Erythroblast (primary cell): ENCODE measurements around the gene DOCK4.

ENCODE experiments used
- DNase-seq, 2 experiments: peaks; one replicate each; lab custom pipeline; 2025; lab: John Stamatoyannopoulos, UW
- GATA1 ChIP-seq: IDR thresholded peaks from 2 replicates; pipeline ENCODE4 v1.6.1; 2011; ENCODE audit warnings: low read depth, mild to moderate bottlenecking, control low read depth, low read length, moderate library complexity
- POLR2A ChIP-seq: IDR thresholded peaks from 2 replicates; pipeline ENCODE4 v1.6.1; 2011; ENCODE audit warnings: mild to moderate bottlenecking, low read length

The DOCK4 gene

DNA sequence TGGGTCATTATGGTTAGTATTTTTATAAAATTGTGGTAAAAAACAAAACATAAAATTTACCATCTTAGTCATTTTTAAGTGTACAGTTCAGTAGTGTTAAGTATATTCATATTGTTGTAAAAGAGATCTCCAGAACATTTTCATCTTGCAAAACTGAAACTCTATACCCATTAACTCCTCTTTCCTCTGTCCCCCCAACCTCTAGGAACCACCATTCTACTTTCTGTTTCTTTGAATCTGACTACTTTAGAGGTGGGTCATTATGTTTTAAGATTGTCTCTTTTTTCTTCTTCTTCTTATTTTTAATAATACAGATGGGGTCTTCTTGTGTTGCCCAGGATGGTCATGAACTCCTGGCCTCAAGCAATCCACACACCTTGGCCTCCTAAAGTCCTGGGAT is 84.1 kb downstream of the DOCK4 start:
- TF ChIP-seq POLR2A (no peak), GATA1 (no peak)
- DNase-seq: no peak

DNA sequence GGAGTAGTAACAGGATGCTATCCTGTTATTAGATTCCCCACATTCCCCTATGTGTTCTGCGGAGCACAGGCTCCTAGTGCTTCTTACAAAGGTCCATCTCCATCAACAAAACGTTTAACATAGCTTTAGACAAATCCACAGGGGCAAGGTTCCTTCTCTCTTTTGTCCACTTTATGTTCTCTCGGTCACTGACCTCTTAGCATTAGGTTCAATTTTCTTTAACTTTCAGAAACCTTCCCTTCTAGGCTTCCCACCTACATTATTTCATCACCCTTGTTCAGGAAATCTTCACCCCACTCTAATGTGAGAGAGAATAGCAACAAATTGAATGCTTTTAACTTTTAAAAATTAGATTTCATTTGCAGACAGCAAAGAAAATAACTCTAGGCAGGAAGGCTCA is 84.9 kb downstream of the DOCK4 start:
- no peak for TF ChIP-seq GATA1
- no peak for TF ChIP-seq POLR2A
- DNase-seq: no peak

DNA sequence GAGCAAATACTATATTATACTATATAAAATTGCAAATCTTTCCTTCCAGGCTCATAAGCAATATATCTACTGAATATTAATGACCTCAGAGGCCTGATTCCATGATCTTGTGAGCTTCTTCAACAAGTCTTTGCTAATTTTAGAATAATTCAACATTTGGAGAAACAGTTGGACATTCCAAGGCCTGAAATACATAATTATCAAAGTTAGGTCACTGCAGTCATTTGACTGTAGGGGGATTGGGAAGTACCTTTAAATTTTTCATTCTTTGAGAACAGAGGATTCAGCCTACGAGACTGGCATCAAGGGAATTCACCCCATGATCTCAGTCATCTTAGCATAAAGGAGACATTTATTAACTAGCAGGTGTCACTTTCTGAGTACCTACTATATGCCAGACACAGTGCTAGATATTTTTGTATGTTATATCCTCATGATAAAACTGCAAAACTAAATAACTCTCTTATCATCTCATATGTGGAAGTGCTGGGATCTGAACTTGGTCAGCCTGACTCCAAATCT is 85.4 kb downstream of the DOCK4 start:
- DNase-seq: no peak

DNA sequence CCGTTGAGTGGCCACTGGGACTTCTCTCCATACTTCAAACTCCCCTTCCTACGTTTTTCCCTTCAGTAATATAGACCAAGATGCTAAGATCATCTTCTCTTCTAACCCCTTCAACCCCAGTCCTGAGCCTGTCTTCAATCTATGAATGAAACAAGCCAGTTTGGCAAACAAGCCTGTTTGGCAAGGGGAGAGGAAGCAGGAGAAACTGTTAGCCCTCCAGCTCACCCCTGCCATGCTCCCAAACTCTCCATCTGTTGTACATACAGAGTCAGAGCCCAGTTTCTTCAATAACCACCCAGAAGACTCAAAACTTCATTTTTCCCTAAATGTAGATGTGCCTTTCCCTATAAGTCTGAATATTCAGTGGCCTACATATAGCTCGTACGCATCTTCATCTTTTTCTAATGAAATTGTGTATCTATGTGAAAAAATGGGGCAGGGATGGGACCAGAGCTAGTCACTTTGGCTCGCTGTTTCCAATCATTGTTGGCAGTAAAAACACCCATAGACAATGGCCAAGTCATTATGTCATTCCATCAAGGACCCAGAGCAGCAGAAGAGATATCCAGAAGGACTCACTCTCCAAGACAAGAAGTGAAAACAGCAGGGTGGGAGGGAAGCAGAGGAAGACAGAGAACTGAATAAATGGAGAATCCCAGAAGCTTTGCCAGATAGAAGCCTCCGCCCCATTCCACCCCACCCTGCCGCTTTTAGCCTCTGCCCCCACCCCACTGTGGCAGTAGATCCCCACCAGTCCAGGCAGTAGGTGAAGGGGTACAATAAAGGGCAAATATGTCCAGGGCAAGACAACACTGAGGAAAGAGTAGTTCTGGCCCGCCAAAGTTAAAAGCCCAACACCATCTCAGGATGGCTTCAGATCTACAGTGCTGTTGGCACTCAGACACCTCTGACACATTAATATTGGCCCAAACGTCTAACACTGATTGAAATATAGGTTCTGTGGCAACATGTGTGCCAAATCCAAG is 87.3 kb downstream of the DOCK4 start:
- DNase-seq: no peak
- TF ChIP-seq GATA1: no peak
- no peak for TF ChIP-seq POLR2A

More for the DNA sequence above, 85.4 kb downstream of the DOCK4 start:
- no peak for TF ChIP-seq GATA1
- no peak for TF ChIP-seq POLR2A

DNA sequence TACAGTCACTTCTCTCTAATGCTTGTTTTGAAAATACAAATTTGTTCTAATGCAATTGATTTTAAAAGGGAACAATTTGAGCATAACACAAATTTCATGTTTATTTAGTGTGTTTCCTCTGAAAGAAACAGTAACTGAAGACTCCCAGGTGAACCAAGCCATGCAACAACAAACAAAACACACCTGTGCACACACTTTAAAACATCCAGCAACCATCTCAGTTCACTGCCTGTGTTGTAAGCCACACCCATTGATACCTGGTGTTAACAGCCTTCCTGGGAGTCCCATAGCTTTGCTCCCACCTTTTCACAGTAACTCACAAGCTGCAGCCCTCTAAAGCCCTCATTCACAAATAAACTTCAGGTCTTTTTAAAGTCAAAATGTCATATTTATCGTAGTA is 89.3 kb downstream of the DOCK4 start:
- no peak for DNase-seq
- TF ChIP-seq GATA1 (no peak), POLR2A (no peak)

DNA sequence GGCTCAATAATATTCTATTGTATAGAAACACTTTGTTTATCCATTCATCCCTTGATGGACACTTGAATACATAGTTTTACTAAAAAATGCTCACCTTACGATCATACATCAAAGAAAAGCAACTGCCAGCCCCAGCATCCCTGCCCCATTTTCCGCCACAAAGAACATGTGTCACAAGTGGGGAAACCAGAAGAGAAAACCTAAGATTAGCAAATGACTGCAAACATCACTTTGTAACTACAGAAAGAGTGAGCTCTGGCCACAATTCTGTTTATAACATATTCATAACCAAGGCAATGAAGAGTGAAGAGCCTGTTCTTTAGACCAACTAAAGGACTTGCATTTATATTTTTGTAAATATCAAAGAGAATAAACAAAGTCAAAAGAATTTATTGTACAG is 89.8 kb downstream of the DOCK4 start:
- DNase-seq: no peak
- no peak for TF ChIP-seq POLR2A
- no peak for TF ChIP-seq GATA1

DNA sequence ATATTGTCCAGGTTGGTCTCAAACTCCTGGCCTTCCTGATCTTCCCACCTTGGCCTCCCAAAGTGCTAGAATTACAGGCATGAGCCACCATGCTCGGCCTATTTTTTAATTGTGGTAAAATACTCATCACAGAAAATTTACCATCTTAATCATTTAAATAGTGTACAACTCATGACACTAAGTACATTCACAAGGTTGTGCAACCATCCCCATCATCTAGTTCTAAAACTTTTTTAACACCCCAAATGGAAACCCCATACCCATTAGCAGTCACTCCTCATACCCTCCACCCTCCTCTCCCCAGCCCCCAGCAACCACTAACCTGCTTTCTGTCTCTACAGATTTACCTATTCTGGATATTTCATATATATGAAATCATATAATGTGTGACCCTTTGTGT is 90.3 kb downstream of the DOCK4 start:
- no peak for TF ChIP-seq POLR2A
- TF ChIP-seq GATA1: no peak
- DNase-seq: no peak

DNA sequence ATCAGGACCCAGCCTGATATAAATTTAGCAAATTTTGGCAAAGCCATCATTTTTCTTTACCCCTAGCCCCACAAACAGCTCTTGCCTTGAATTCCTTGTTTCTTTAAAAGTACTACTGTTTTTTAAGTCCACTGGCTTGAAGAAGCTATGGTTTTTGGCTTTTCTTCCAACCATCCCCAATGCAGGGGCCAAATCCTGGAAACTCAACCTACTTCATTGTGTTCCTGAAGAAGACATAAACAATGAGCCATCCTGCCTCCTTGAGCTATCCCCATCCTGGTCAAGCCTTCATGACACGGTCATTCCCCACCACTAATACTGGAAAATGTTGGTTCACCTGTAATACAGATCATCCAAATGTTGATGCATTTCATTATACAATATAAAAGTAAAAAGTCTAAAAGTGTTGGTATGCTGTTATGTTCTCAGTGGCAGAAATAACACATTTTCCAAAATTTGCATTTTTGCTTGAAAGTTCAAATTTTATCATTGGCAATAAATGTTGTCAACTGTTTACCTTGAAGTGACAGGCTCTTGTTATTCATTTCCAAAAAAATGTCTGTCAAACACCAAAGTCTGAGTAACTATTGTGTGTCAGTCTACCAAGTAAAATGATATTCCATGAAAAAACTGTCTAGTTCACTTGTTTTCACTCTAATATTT is 92.2 kb downstream of the DOCK4 start:
- DNase-seq: no peak
- TF ChIP-seq GATA1: no peak
- no peak for TF ChIP-seq POLR2A

DNA sequence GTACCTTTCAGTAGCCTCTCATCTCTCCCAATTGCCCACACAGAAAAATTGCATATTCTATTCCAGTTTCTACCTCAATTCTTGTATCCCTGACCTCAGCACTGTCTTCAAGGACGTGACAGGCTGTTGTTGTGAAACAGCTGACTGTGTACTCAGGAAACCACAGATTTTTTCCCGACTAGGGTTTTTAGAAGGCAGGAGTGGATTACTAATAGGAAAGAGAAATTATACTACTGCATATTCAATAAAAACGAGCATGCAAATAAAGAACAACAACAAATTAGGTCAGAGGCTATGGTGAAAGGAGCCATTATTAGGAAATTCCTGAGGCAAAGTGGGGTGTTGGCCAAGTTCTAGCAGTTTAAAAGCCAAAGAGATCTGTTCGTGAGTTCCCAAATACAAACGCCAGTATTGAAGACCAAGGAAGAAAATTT is 93.4 kb downstream of the DOCK4 start:
- TF ChIP-seq POLR2A: no peak
- TF ChIP-seq GATA1: no peak
- DNase-seq: no peak

DNA sequence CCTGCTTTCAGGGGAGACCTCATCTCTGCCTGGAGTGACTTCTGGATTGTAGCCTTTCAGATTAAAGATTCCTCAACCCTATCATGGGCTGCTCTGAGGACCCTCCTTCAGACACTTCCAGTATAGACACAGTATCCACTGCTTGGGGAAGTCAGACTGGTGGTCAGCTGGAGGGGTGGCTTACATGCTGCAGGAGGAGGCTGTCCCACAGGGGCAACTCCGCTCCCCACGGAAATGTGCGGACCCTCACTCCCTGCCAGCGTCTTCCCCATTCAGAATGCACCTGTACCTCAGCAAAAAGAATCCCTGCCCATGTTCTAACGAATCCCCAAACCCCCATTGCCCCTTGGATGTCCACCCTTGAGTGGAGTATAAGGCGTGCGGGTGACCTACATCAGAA is 95.5 kb downstream of the DOCK4 start:
- no peak for TF ChIP-seq POLR2A
- no peak for TF ChIP-seq GATA1
- no peak for DNase-seq

DNA sequence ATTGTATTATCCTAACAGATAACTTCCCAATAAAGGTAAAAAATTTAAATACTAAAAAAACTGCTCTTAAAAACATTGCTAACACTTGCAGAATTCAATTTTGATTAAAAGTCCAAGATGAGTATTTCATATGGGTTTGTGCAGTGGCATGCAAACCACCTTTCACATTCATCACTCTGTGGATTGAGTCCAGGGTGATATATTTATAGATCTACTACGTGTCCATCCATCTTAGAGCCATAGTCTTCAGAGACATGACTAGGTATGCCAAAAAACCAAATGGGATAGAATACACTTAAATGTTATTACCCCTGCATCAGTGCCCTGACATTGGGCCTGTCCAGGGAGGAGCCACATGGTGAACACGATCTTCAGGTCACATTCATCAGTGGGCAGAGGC is 96.0 kb downstream of the DOCK4 start:
- TF ChIP-seq POLR2A: no peak
- TF ChIP-seq GATA1: no peak
- DNase-seq: no peak

DNA sequence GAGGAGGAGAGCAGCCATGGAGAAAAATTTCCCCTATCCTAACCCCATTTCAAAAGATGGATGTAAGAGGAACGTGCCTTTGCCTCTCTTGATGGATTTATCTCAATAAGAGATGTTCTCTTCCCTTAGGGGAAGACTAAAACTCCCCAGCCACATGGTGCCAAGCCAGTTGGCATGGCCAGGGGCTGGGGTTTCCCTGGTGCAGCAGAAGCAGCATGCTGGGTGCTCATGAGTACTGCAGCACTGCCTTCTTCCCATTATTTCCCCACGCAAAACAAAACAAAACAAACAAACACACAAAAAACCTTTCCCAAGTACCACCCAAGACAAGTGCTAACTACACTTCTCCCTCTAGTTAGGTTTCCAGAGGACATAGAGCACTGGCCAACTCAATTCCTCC is 97.2 kb downstream of the DOCK4 start:
- DNase-seq: no peak
- TF ChIP-seq GATA1 (no peak), POLR2A (no peak)

DNA sequence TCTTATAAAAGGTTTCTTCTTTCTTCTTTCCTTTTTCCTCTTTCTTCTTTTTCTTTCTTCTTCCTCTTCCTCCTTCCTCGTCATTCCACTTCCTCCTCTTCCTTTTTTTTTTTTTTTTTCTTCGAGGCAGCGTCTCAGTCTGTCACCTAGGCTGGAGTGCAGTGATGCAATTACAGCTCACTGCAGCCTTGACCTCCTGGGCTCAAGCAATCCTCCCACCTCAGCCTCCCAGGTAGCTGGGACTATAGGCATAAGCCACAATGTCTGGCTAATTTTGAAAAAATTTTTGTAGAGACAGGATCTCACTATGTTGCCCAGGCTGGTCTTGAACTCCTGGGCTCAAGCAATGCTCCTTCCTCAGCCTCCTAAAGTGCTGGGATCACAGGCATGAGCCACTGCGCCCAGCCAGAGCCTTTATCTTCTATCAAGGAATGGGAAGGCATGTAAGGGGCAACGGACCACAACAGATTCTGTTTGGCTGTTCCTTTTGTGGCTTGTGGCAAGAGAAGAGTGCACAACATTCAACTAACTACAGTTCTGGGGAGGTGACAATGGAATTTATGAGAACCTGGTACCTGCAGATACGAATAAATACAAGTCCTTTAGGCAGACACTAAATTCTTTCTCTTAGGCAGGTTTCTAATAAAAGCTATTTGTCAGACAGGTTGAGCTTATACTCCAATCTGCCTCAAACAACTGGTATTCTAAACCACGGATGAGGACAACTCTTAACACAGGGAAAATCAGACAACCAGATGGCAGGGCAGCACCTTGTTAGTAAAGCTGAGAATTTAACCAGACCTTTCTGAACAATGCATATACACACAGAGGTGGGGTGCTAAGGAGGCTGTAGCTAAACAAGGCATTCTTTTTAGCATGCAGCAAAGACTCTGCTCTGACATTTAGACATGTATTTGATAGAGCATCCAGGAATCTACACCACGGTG is 100.3 kb downstream of the DOCK4 start:
- TF ChIP-seq GATA1 (no peak), POLR2A (no peak)

More for the DNA sequence above, 100.3 kb downstream of the DOCK4 start:
- DNase-seq: no peak
